GM12891 (cell line): Measurements from ENCODE around the gene RASGRP1.

Experiments used
- POLR2A ChIP-seq: IDR thresholded peaks from 2 replicates; pipeline ENCODE4 v1.6.1; 2011; ENCODE audit warnings: low read depth, low read length, control low read depth
- POLR2AphosphoS5 ChIP-seq: IDR thresholded peaks from 2 replicates; pipeline ENCODE4 v1.6.1; 2011; ENCODE audit warnings: low read depth, low read length, control low read depth

DNA sequence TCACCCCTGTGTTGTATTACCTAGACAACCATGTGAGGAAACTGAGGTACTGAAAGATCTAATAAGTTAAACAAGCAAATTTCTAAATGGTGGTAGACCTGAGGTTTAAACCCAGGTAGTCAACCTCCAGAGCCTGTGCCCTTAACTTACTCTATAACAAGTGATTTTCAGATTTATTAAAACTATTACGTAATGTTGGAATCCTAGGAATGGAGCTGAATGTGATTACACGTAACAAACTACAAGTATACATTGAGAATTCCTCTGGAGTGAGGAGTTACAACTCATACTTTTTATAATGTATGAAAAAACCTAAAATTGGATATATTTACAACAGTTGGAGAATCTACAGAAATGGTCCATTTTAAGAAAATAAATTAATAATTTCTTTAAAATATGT is 92.6 kb downstream of the RASGRP1 start:
- TF ChIP-seq POLR2A (no peak), POLR2AphosphoS5 (no peak)
